ENCODE measurements around the gene SELENOI.

SELENOI gene

DNA sequence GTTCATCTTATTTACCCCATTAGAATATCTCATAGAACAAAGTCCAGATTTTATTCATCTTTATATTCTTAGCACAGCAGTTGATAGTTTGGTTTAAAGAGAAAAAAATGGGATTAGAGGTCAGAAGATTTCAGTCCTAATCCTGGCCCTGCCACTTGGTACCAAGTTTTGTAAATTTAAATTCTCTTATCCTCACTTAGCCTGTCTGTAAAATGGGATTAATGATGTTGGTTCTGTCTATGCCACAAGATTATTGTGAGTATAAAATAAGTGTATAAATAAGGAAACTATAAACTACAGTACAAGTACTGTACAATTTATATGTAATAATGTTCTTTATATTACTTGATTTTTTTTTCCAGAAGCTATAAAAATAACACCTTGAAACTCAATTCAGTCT, 38.7 kb downstream of the SELENOI start:
- in situ Hi-C loops (cut with MboI; ENCODE audit: low sequenced_read_pairs, unreplicated experiment), result no loop called here
- TF ChIP-seq, protein P1, sequence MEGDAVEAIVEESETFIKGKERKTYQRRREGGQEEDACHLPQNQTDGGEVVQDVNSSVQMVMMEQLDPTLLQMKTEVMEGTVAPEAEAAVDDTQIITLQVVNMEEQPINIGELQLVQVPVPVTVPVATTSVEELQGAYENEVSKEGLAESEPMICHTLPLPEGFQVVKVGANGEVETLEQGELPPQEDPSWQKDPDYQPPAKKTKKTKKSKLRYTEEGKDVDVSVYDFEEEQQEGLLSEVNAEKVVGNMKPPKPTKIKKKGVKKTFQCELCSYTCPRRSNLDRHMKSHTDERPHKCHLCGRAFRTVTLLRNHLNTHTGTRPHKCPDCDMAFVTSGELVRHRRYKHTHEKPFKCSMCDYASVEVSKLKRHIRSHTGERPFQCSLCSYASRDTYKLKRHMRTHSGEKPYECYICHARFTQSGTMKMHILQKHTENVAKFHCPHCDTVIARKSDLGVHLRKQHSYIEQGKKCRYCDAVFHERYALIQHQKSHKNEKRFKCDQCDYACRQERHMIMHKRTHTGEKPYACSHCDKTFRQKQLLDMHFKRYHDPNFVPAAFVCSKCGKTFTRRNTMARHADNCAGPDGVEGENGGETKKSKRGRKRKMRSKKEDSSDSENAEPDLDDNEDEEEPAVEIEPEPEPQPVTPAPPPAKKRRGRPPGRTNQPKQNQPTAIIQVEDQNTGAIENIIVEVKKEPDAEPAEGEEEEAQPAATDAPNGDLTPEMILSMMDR (IDR thresholded peaks at IDR 0.05; ENCODE audit: borderline replicate concordance, control extremely low read depth, extremely low read depth, insufficient read depth, missing control alignments), result no peak
- DNase-seq (ENCODE audit: low spot score), result no peak

DNA sequence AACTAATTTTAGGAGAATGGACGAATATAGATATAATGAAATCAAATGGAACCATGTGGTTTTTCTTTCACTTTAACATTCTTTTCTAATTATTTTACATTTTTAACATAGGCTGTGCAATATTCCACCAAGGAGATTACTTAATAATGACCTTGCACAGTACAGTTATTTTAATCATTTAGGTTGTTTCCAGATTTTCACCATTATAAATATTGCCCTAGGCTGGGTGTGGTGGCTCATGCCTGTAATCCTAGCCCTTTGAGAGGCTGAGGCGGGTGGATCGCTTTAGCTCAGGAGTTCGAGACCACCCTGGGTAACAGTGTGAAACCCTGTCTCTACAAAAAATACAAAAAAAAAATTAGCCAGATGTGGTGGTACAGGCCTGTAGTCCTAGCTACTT, 41.2 kb downstream of the SELENOI start:
- TF ChIP-seq, protein P1 (IDR thresholded peaks at IDR 0.05; ENCODE audit: borderline replicate concordance, control extremely low read depth, extremely low read depth, insufficient read depth, missing control alignments), result no peak
- no peak for DNase-seq (ENCODE audit: low spot score)
- in situ Hi-C loops (cut with MboI; ENCODE audit: low sequenced_read_pairs, unreplicated experiment), result no loop called here

DNA sequence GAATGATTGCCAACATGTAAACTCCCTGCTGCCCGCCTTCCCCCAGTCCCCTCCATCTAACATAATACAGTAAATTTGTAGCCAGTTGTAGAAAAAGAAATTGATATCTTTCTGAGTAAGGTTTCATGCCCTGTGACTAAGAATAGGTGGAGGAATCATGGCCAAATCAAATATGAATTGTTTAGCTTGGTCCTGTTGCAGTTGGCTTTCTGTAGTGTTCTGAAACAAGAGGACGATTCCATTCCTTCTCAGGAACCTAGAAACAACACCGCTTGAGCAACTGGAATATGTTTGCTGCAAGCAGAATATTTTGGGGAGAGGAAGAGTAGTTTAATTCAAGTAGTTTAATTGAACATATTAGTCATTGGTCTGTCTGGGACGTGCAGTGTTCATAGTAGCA, 48.8 kb downstream of the SELENOI start:
- TF ChIP-seq, protein P1 (IDR thresholded peaks at IDR 0.05; ENCODE audit: borderline replicate concordance, control extremely low read depth, extremely low read depth, insufficient read depth, missing control alignments), result no peak
- DNase-seq (ENCODE audit: low spot score), result no peak
- in situ Hi-C loops (cut with MboI; ENCODE audit: low sequenced_read_pairs, unreplicated experiment), result no loop called here

DNA sequence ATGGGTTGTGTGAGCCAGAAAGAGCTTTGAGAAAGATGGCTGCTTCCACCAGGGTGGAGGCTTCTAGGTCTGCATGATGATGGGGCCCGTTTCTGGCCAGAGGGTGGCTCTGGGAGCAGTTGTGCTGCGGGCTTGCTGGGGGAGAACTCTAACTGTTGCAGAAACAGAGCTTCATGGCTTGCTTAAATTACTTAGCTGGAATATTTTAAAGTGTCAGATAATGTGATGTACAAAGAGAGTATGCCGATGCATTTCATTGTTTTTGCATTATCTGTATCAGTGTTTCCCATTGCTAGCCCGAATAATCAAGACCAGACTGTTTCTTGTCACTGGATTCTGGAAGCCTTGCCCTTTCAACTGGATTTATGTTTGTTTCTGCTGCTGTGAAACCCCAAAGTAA, 49.5 kb downstream of the SELENOI start:
- TF ChIP-seq, protein P1 (IDR thresholded peaks at IDR 0.05; ENCODE audit: borderline replicate concordance, control extremely low read depth, extremely low read depth, insufficient read depth, missing control alignments), result no peak
- in situ Hi-C loops (cut with MboI; ENCODE audit: low sequenced_read_pairs, unreplicated experiment), result no loop called here
- no peak for DNase-seq (ENCODE audit: low spot score)

DNA sequence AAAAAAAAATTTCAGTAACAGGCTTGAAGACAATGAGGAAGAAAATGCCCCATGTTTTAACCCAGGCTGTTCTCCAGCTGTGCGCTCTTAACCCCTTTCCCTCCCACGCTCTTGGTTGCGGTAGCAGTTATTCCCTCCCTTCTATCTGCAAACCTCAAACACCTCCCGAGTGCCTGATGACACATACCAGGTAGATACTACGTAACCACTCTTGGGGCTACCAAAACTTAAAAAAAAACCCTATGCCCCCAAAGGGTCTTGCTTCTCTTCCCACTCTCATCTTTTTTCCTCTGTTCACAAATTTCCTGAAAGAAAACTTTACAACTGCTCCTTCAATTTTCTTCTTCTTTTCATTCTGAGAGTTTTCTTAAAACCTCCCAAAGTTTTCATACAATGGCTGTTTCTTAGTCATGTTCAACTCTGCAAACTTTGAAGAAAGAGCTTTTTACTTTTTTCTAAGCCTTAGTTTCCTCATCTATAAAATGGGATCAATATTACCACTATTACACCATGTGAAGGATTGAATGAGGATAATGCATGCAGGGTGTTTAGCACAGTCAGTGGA, 50.9 kb downstream of the SELENOI start:
- TF ChIP-seq, protein P1 (IDR thresholded peaks at IDR 0.05; ENCODE audit: borderline replicate concordance, control extremely low read depth, extremely low read depth, insufficient read depth, missing control alignments), result no peak
- no peak for DNase-seq (ENCODE audit: low spot score)
- in situ Hi-C loops (cut with MboI; ENCODE audit: low sequenced_read_pairs, unreplicated experiment), result no loop called here

DNA sequence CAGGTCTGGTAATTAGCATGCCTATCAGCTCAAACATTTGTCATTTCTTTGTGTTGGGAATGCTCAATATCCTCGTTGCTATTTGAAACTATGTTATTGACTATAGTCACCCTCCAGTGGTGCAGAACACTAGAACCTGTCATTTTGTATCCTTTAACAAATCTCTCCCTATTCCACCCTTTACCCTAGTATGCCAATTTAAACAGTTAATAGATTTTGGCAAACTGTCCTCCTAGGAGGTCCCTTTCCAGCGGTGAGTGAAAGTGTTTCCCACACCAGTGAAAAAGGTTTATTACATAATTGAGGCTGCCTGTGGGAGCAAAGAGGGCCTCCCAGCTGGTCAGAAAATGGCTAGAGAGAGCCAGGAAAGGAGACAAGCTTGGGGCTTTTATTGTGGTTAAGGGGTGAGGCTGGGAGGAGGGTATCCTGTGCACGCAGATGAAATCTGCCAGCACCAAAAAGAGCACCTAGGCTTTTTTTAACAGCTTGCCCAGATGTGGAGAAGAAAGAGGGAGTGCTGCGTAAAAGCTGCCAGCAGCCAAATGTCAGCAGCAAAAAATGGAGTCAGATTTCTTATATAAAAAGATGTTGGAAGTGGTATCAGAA, 53.9 kb downstream of the SELENOI start:
- TF ChIP-seq, protein P1 (IDR thresholded peaks at IDR 0.05; ENCODE audit: borderline replicate concordance, control extremely low read depth, extremely low read depth, insufficient read depth, missing control alignments), result no peak
- in situ Hi-C loops (cut with MboI; ENCODE audit: low sequenced_read_pairs, unreplicated experiment), result no loop called here
- no peak for DNase-seq (ENCODE audit: low spot score)
